ENCODE results near the gene CPED1.

CPED1 gene

DNA sequence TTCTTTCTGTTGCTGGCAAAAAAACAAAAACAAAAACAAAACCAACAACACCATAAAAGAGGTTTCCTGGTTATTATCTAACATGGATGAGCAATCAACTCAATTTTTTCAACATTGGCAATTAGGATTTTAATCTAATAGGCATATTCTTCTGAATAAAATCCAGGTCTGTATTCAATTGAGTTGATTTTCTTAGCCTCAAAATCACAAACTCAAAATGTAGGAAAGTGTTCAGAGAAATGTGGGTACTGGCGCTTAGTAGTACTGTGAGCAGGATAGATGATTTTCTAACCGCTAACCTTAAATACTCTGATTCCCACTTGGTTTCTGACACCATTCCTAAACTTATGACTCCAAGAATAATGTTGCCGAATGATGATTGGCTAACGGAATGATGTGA, 345.9 kb downstream of the CPED1 start:
- Histone ChIP-seq H3K27ac (ENCODE audit: low read length) (no peak overlapping the region), H3K36me3 (ENCODE audit: insufficient read depth, low read depth, low read length) (no peaks in the 10 kb centered on the region), H3K27me3 (ENCODE audit: insufficient read depth, low read length) (peaks cover 30% of the 10 kb centered on the region)

DNA sequence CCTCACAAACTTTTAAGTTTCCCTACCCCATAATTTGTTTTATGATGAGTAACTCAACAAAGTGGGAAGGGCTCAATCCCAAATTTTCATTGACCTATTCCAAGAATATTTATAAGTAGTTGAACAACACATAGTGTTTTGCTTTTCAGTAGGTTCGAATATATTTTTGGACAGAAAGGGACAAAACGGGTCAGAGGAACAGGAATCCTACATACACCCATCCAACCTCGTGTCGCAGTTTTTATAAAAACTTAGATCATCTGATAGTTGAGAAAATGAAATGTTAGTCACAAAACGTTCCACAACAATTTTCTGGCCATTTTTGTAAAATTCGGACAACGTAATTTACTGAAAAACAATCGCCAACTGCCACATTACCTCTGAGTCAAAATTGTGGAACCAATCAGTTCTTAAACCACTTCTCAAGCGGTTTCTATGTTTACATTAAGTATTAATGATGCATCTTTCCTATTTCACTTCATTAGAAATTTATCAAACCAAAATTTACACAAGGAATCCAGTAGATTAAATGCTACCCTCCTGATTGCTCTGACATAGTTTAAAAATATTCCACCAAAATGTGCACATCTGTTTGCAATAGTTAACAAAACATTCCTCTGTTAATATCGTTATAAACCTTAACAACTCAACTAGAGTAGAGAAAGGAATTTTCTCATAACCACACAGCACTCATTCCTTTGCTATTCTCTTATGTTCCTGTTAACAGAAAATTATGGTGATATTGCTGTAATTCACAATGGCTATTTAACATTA, 346.6 kb downstream of the CPED1 start:
- no peaks in the 10 kb centered on the region for H3K36me3 ChIP-seq (ENCODE audit: insufficient read depth, low read depth, low read length)

More for the DNA sequence above, 345.9 kb downstream of the CPED1 start:
- Histone ChIP-seq H3K9me3 (ENCODE audit: insufficient read depth, low read depth, low read length) (no peaks in the 10 kb centered on the region), H3K4me3 (ENCODE audit: low read length) (no peak overlapping the region), H3K9ac (ENCODE audit: low read depth, low read length) (no peak overlapping the region), H3K4me1 (ENCODE audit: insufficient read depth, low read length) (no peaks in the 10 kb centered on the region; the same call in 1 of the 2 replicates)

DNA sequence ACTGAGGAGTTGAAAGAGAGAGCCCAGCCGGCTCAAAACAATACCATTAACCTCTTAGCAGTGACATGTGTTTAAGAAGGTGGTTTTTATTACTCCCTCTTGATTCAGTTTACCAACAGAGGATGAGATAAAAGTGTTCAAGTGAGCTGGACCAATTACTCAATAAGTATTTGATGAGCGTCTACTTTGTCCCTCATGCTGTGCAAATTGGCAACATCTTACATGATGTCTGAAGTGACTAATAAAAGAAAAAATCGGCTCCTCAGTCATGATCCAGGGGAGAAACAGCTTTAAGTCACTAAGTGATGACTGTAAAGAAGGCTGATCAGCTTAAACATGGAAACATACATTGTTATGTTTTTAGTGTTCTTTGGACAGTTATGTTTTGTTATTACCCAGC, 348.1 kb downstream of the CPED1 start:
- Histone ChIP-seq H3K4me1 (ENCODE audit: insufficient read depth, low read length) (no peaks in the 10 kb centered on the region), H3K4me3 (ENCODE audit: low read length) (no peak overlapping the region), H3K36me3 (ENCODE audit: insufficient read depth, low read depth, low read length) (no peaks in the 10 kb centered on the region), H3K27ac (ENCODE audit: low read length) (no peak overlapping the region), H3K9me3 (ENCODE audit: insufficient read depth, low read depth, low read length) (no peaks in the 10 kb centered on the region), H3K27me3 (ENCODE audit: insufficient read depth, low read length) (peaks cover 8% of the 10 kb centered on the region), H3K9ac (ENCODE audit: low read depth, low read length) (no peak overlapping the region)

More for the DNA sequence above, 346.6 kb downstream of the CPED1 start:
- Histone ChIP-seq H3K27me3 (ENCODE audit: insufficient read depth, low read length) (peaks cover 23% of the 10 kb centered on the region), H3K9ac (ENCODE audit: low read depth, low read length) (no peak overlapping the region), H3K27ac (ENCODE audit: low read length) (no peak overlapping the region), H3K9me3 (ENCODE audit: insufficient read depth, low read depth, low read length) (no peaks in the 10 kb centered on the region), H3K4me3 (ENCODE audit: low read length) (no peak overlapping the region), H3K4me1 (ENCODE audit: insufficient read depth, low read length) (no peaks in the 10 kb centered on the region; the same call in 1 of the 2 replicates)

DNA sequence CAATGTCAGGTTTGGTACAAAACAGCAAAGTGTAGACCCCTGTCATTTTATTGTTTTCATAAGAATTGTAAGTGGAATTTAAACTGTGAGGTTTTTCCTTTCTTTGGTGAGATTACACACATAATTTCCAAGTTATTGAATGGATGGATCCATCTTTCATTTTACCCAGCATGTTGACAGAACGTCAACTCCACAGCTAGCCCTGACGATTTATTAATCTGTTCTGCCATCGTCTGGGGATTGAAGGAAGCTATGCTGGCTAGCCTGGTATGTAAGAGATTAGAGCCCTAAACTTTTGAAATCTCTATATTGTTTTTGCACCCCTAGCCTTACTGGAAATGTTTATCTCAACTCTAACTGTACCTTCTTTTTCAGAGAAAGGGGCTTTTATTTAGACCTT, 348.9 kb downstream of the CPED1 start:
- H3K9ac ChIP-seq (ENCODE audit: low read depth, low read length), result no peak overlapping the region
- no peaks in the 10 kb centered on the region for H3K4me1 ChIP-seq (ENCODE audit: insufficient read depth, low read length)
- H3K4me3 ChIP-seq (ENCODE audit: low read length), result no peak overlapping the region
- no peak overlapping the region for H3K27ac ChIP-seq (ENCODE audit: low read length)
- no peaks in the 10 kb centered on the region for H3K9me3 ChIP-seq (ENCODE audit: insufficient read depth, low read depth, low read length)
- H3K36me3 ChIP-seq (ENCODE audit: insufficient read depth, low read depth, low read length), result no peaks in the 10 kb centered on the region
- no peaks in the 10 kb centered on the region; the same call in 1 of the 2 replicates for H3K27me3 ChIP-seq (ENCODE audit: insufficient read depth, low read length)

DNA sequence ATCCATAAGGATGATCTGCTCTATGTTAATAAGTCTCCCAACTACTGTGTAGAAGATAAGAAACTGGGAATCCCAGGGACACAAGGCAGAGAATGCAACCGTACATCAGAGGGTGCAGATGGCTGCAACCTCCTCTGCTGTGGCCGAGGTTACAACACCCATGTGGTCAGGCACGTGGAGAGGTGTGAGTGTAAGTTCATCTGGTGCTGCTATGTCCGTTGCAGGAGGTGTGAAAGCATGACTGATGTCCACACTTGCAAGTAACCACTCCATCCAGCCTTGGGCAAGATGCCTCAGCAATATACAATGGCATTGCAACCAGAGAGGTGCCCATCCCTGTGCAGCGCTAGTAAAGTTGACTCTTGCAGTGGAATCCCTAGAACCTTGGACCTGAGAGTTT, 350.6 kb downstream of the CPED1 start:
- Histone ChIP-seq H3K27me3 (ENCODE audit: insufficient read depth, low read length) (no peaks in the 10 kb centered on the region), H3K4me3 (ENCODE audit: low read length) (no peak overlapping the region), H3K4me1 (ENCODE audit: insufficient read depth, low read length) (no peaks in the 10 kb centered on the region), H3K36me3 (ENCODE audit: insufficient read depth, low read depth, low read length) (no peaks in the 10 kb centered on the region), H3K27ac (ENCODE audit: low read length) (no peak overlapping the region), H3K9ac (ENCODE audit: low read depth, low read length) (no peak overlapping the region), H3K9me3 (ENCODE audit: insufficient read depth, low read depth, low read length) (no peaks in the 10 kb centered on the region)

DNA sequence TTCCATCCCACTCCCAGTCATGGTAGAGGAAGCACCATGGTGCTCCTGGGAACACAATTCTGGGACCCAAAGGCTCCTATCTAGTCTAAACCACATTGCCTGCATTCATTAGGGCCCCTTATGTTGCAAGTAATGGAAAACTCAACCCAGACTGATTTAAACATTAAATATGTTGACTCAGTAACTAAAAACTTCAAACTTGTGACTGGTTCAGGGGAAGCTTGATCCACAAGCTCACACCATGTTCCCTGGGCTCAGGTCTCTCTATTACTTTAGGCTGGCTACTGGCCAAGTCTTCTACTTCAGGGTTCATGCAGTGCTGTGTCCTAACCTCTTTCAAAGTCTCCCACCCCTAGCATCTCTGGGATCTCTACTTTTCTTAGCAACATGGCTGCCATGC, 353.4 kb downstream of the CPED1 start:
- Histone ChIP-seq H3K9me3 (ENCODE audit: insufficient read depth, low read depth, low read length) (no peaks in the 10 kb centered on the region), H3K27ac (ENCODE audit: low read length) (no peak overlapping the region), H3K4me3 (ENCODE audit: low read length) (no peak overlapping the region), H3K9ac (ENCODE audit: low read depth, low read length) (no peak overlapping the region), H3K36me3 (ENCODE audit: insufficient read depth, low read depth, low read length) (peaks cover 7% of the 10 kb centered on the region; the same call in 1 of the 2 replicates), H3K27me3 (ENCODE audit: insufficient read depth, low read length) (no peaks in the 10 kb centered on the region), H3K4me1 (ENCODE audit: insufficient read depth, low read length) (no peaks in the 10 kb centered on the region)

DNA sequence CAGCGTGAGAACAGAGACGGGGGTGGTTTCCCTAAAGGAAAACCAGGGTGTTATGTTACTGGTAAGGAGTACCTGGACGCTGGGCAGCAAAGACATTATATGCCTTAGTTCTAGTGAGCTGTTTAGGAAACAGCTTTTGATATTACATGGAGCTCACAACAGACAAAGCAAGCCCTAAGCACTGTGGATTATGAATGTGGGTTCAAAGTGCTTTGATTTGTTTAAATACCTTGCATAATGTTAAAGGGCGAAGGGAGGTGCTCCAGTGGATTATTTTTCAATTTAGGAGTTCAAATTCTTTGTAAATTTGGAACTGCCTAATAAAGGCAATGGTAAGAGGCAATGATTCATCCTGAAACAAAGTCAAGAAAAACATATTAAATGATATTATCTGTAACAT, 354.1 kb downstream of the CPED1 start:
- Histone ChIP-seq H3K27ac (ENCODE audit: low read length) (no peak overlapping the region), H3K36me3 (ENCODE audit: insufficient read depth, low read depth, low read length) (peaks cover 13% of the 10 kb centered on the region; the same call in 1 of the 2 replicates), H3K4me3 (ENCODE audit: low read length) (no peak overlapping the region), H3K9ac (ENCODE audit: low read depth, low read length) (no peak overlapping the region), H3K4me1 (ENCODE audit: insufficient read depth, low read length) (no peaks in the 10 kb centered on the region), H3K27me3 (ENCODE audit: insufficient read depth, low read length) (no peaks in the 10 kb centered on the region), H3K9me3 (ENCODE audit: insufficient read depth, low read depth, low read length) (no peaks in the 10 kb centered on the region)

DNA sequence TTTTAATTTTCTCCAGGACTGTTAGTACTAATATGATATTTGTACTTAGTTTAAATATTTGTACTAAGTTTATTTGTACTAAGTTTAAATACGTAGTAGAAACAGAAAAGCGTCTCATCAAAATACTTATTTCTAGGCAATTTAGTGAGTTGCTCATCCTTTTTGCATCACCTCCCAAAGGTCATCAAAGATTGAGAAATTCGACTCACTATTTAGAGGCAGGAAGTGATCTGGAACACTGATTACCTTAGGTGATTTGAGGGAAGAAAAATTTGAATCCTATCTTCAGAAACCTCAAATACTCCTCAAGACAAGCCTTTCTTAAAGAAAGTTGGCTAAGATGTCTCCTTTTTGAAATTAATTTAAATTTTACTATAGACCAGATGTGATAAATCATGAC, 354.8 kb downstream of the CPED1 start:
- Histone ChIP-seq H3K9me3 (ENCODE audit: insufficient read depth, low read depth, low read length) (no peaks in the 10 kb centered on the region), H3K9ac (ENCODE audit: low read depth, low read length) (no peak overlapping the region)

DNA sequence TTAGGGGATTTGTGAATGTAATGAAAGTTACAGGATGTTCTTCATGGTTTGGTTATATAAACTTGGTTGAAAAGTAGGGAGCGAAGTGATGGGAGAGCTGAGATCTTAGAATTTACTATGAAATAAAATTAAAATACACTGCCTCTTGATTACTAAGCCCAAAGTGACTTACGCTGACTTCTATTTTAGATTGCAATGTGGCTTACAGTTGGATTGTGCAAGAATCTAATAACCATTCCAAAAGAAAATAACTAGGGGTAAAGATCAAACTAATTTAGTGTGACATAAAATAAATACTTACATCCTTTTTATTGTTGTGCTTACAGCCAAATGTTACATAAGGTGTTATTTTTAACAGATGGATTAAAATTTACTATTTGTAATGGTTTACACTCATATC, 355.6 kb downstream of the CPED1 start:
- Histone ChIP-seq H3K9me3 (ENCODE audit: insufficient read depth, low read depth, low read length) (no peaks in the 10 kb centered on the region), H3K4me1 (ENCODE audit: insufficient read depth, low read length) (no peaks in the 10 kb centered on the region), H3K4me3 (ENCODE audit: low read length) (no peak overlapping the region), H3K36me3 (ENCODE audit: insufficient read depth, low read depth, low read length) (peaks cover 13% of the 10 kb centered on the region; the same call in 1 of the 2 replicates), H3K27me3 (ENCODE audit: insufficient read depth, low read length) (no peaks in the 10 kb centered on the region), H3K27ac (ENCODE audit: low read length) (no peak overlapping the region), H3K9ac (ENCODE audit: low read depth, low read length) (no peak overlapping the region)

More for the DNA sequence above, 354.8 kb downstream of the CPED1 start:
- Histone ChIP-seq H3K36me3 (ENCODE audit: insufficient read depth, low read depth, low read length) (peaks cover 13% of the 10 kb centered on the region; the same call in 1 of the 2 replicates), H3K4me1 (ENCODE audit: insufficient read depth, low read length) (no peaks in the 10 kb centered on the region), H3K4me3 (ENCODE audit: low read length) (no peak overlapping the region), H3K27ac (ENCODE audit: low read length) (no peak overlapping the region), H3K27me3 (ENCODE audit: insufficient read depth, low read length) (no peaks in the 10 kb centered on the region)

DNA sequence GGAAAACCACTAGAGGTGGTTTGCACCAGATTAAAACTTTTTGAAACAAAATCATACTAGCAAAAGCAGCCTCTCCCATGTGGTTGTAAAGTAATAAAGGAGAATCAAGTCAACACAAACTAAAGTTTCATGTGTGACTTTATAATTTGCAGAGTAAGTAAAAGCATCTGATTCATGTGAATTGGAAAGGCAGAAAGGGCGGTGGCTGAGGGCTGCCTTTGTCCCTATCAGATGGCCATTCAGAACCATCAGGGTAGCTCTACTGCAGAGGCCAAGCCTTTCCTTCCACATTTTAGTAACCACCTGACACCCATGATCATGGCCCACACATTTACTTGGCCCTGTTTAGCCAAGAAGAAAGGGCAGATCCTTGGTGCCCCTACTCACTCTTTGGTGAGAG, 356.0 kb downstream of the CPED1 start:
- peaks cover 13% of the 10 kb centered on the region; the same call in 1 of the 2 replicates for H3K36me3 ChIP-seq (ENCODE audit: insufficient read depth, low read depth, low read length)
- no peak overlapping the region for H3K27ac ChIP-seq (ENCODE audit: low read length)
- H3K27me3 ChIP-seq (ENCODE audit: insufficient read depth, low read length), result no peaks in the 10 kb centered on the region
- H3K9ac ChIP-seq (ENCODE audit: low read depth, low read length), result no peak overlapping the region
- no peaks in the 10 kb centered on the region for H3K9me3 ChIP-seq (ENCODE audit: insufficient read depth, low read depth, low read length)
- no peaks in the 10 kb centered on the region for H3K4me1 ChIP-seq (ENCODE audit: insufficient read depth, low read length)
- no peak overlapping the region for H3K4me3 ChIP-seq (ENCODE audit: low read length)
